ENCODE results near the gene KRTAP4-7. TPM values are rescaled to one million over a fixed set of nuclear protein-coding genes. Genes with fewer than 3 reads are reported as not detected.
"Not testable (repeated sequence)": the region's sequence is repeated elsewhere in the genome, so short reads cannot be mapped to it uniquely, and the experiment has no call there.

The KRTAP4-7 gene
- total RNA-seq, 1 experiment from 2014 or later: not detected

- Histone ChIP-seq H3K27me3 (replicated peaks; ENCODE audit: control insufficient read depth, insufficient read depth, low read length) (no peaks in the 10 kb centered on the region), H3K4me3 (ENCODE audit: low read depth, low read length) (no peak overlapping the region), H3K36me3 (ENCODE audit: control insufficient read depth, insufficient read depth, low read length) (no peaks in the 10 kb centered on the region), H3K4me1 (no peaks in the 10 kb centered on the region), H3K9me3 (peaks cover 9% of the 10 kb centered on the region)
- Mint-ChIP-seq H3K4me3 (ENCODE audit: unreplicated experiment) (no peak overlapping the region), H3K27me3 (ENCODE audit: insufficient read depth, unreplicated experiment) (no peaks in the 10 kb centered on the region), H3K27ac (ENCODE audit: unreplicated experiment) (no peak overlapping the region), H3K4me1 (ENCODE audit: low read depth, unreplicated experiment) (no peaks in the 10 kb centered on the region), H3K36me3 (ENCODE audit: insufficient read depth, unreplicated experiment) (no peaks in the 10 kb centered on the region), H3K9me3 (ENCODE audit: unreplicated experiment) (peaks cover 5% of the 10 kb centered on the region)
- intact Hi-C loops (cut with micrococcal nuclease; ENCODE audit: unreplicated experiment): no loop called here
- BruUV-seq (replicated peaks): no TSS peak
- POLR2A ChIA-PET: no interaction called here
- CTCF ChIA-PET: no interaction called here
- TF ChIP-seq CTCF (IDR thresholded peaks at IDR 0.05; ENCODE audit: insufficient read depth in 1 of 2, low read depth in 1 of 2, low read length in 1 of 2, severe bottlenecking in 1 of 2, unreplicated experiment in 1 of 2): no peak
- no peak for DNase-seq
Measured at GRCh38 chr17:41116297-41116696, 32.3 kb downstream of the KRTAP4-7 start.

- H3K4me1 ChIP-seq; H3K27me3 ChIP-seq (replicated peaks; ENCODE audit: control insufficient read depth, insufficient read depth, low read length); H3K36me3 Mint-ChIP-seq (ENCODE audit: insufficient read depth, unreplicated experiment); CTCF ChIA-PET; H3K9me3 Mint-ChIP-seq (ENCODE audit: unreplicated experiment); H3K4me1 Mint-ChIP-seq (ENCODE audit: low read depth, unreplicated experiment); H3K9me3 ChIP-seq; H3K4me3 Mint-ChIP-seq (ENCODE audit: unreplicated experiment); H3K4me3 ChIP-seq (ENCODE audit: low read depth, low read length); POLR2A ChIA-PET; H3K27me3 Mint-ChIP-seq (ENCODE audit: insufficient read depth, unreplicated experiment); BruUV-seq (replicated peaks); H3K27ac Mint-ChIP-seq (ENCODE audit: unreplicated experiment); H3K36me3 ChIP-seq (ENCODE audit: control insufficient read depth, insufficient read depth, low read length); DNase-seq; intact Hi-C loops (cut with micrococcal nuclease; ENCODE audit: unreplicated experiment): not testable (repeated sequence)
Measured at GRCh38 chr17:41117846-41118386, 34.0 kb downstream of the KRTAP4-7 start, which contains the start of gene KRTAP4-11. TSS of gene KRTAP4-11 (minus strand) at chr17:41118373. CDS start at chr17:41118315, 58 bp downstream.

- Histone ChIP-seq H3K4me1 (no peaks in the 10 kb centered on the region), H3K36me3 (ENCODE audit: control insufficient read depth, insufficient read depth, low read length) (no peaks in the 10 kb centered on the region), H3K9me3 (no peaks in the 10 kb centered on the region), H3K4me3 (ENCODE audit: low read depth, low read length) (no peak overlapping the region), H3K27me3 (replicated peaks; ENCODE audit: control insufficient read depth, insufficient read depth, low read length) (no peaks in the 10 kb centered on the region)
- TF ChIP-seq CTCF (IDR thresholded peaks at IDR 0.05; ENCODE audit: insufficient read depth in 1 of 2, low read depth in 1 of 2, low read length in 1 of 2, severe bottlenecking in 1 of 2, unreplicated experiment in 1 of 2): no peak
- intact Hi-C loops (cut with micrococcal nuclease; ENCODE audit: unreplicated experiment): no loop called here
- Mint-ChIP-seq H3K27me3 (ENCODE audit: insufficient read depth, unreplicated experiment) (no peaks in the 10 kb centered on the region), H3K36me3 (ENCODE audit: insufficient read depth, unreplicated experiment) (no peaks in the 10 kb centered on the region), H3K9me3 (ENCODE audit: unreplicated experiment) (no peaks in the 10 kb centered on the region), H3K4me1 (ENCODE audit: low read depth, unreplicated experiment) (no peaks in the 10 kb centered on the region), H3K4me3 (ENCODE audit: unreplicated experiment) (no peak overlapping the region), H3K27ac (ENCODE audit: unreplicated experiment) (no peak overlapping the region)
- ChIA-PET CTCF (no interaction called here), POLR2A (no interaction called here)
- BruUV-seq (replicated peaks): no TSS peak
- DNase-seq: no peak
Measured at GRCh38 chr17:41118721-41119120, 34.8 kb downstream of the KRTAP4-7 start.

GRCh38 chr17:41119696-41120690 lies 36.0 kb downstream of the KRTAP4-7 start:
- H3K4me3 Mint-ChIP-seq (ENCODE audit: unreplicated experiment); H3K27me3 ChIP-seq (replicated peaks; ENCODE audit: control insufficient read depth, insufficient read depth, low read length); BruUV-seq (replicated peaks); H3K4me1 Mint-ChIP-seq (ENCODE audit: low read depth, unreplicated experiment); intact Hi-C loops (cut with micrococcal nuclease; ENCODE audit: unreplicated experiment); H3K4me3 ChIP-seq (ENCODE audit: low read depth, low read length); H3K9me3 Mint-ChIP-seq (ENCODE audit: unreplicated experiment); H3K36me3 Mint-ChIP-seq (ENCODE audit: insufficient read depth, unreplicated experiment); H3K4me1 ChIP-seq; DNase-seq; H3K36me3 ChIP-seq (ENCODE audit: control insufficient read depth, insufficient read depth, low read length); POLR2A ChIA-PET; H3K27ac Mint-ChIP-seq (ENCODE audit: unreplicated experiment); H3K9me3 ChIP-seq; H3K27me3 Mint-ChIP-seq (ENCODE audit: insufficient read depth, unreplicated experiment); CTCF ChIA-PET: not testable (repeated sequence)

All from Caco-2 (cell line).